ENCODE data around the gene FIG4. TPM values are rescaled to one million over a fixed set of nuclear protein-coding genes. Genes with fewer than 3 reads are reported as not detected.

The FIG4 gene
- total and polyA plus RNA-seq, 2 experiments from 2014 or later = 8.0 to 10.9 TPM

DNA sequence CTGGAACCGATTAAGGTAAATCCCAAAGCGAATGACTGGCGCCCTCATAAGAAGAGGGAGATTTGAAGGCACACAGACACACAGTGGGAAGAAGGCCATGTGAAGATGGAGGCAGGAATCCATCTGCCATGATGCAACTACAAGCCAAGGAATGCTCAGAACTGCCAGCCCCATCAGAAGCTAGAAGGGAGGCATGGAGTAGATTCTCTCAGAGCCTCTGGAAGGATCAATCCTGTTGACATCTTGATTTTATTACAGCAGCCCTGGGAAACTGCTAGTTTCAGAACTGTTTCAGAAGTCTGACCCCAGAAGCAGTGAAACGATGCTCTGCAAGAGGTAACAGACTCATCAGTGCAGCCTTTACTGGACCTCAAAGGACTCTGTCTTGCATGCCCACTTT lies 183.5 kb downstream of the FIG4 start:
- no peaks in the 10 kb centered on the region for H3K9me2 ChIP-seq (replicated peaks; ENCODE audit: insufficient read depth)
- no peaks in the 10 kb centered on the region for H3K36me3 ChIP-seq (replicated peaks; ENCODE audit: insufficient read depth, low read depth)
- no peaks in the 10 kb centered on the region for H4K20me1 ChIP-seq (ENCODE audit: insufficient read depth, poor library complexity, severe bottlenecking)
- TF ChIP-seq EZH2phosphoT487 (IDR thresholded peaks at IDR 0.05; ENCODE audit: low read depth, severe bottlenecking, unreplicated experiment) (no peak), CTCF (IDR thresholded peaks at IDR 0.05; ENCODE audit: poor library complexity) (no peak), EZH2 (IDR thresholded peaks at IDR 0.05; ENCODE audit: borderline replicate concordance) (no peak)
- no peaks in the 10 kb centered on the region for H3K4me1 ChIP-seq (ENCODE audit: insufficient read depth)
- no peak overlapping the region for H3K4me3 ChIP-seq
- H3K27me3 ChIP-seq = no peaks in the 10 kb centered on the region
- WGBS (ENCODE audit: low lambda C conversion rate, missing lambda C conversion rate) = 86% methylated on average over 4 of the region's 4 CpGs
- no peaks in the 10 kb centered on the region for H3K9me3 ChIP-seq (ENCODE audit: low read depth)
- H3K79me2 ChIP-seq = no peaks in the 10 kb centered on the region
- no peak overlapping the region for H3K27ac ChIP-seq
- DNase-seq (ENCODE audit: low spot score) = no peak
- no peak overlapping the region for H3K4me2 ChIP-seq
- no peak overlapping the region for H2AFZ ChIP-seq

Other genes with a start within 250 kb of the FIG4 start
- gene MICAL1, start 235.5 kb upstream of the FIG4 start, total RNA-seq = 38.2 and 46.5 TPM in 2 replicates
- 51.2 and 52.7 TPM in 2 replicates for gene MICAL1, start 235.5 kb upstream of the FIG4 start, polyA plus RNA-seq
- gene ZBTB24, start 208.1 kb upstream of the FIG4 start, total RNA-seq = 6.7 and 6.9 TPM in 2 replicates
- gene ZBTB24, start 208.1 kb upstream of the FIG4 start, polyA plus RNA-seq = 2.5 and 3.8 TPM in 2 replicates
- gene AK9, start 94 bp upstream of the FIG4 start, total RNA-seq = 9.5 and 15.2 TPM in 2 replicates
- 8.2 and 10.1 TPM in 2 replicates for gene AK9, start 94 bp upstream of the FIG4 start, polyA plus RNA-seq